SU-DHL-6 (cell line): ENCODE measurements around the gene FUCA1.

Experiments used
- EZH2phosphoT487 ChIP-seq: fragments of 200-600 bp; sonication (generic), shearing (Covaris generic); conservative IDR thresholded peaks from 2 replicates; pipeline ENCODE4 v1.6.1; 2018; ENCODE audit warnings: mild to moderate bottlenecking, antibody characterized with exemption, low read length, moderate library complexity, mixed read lengths
- TF ChIP-seq, protein P1 (sequence below): fragments of 200-600 bp; sonication (generic); IDR thresholded peaks from one replicate; pipeline ENCODE4 v1.5.1; 2017; ENCODE audit warnings: antibody characterized with exemption, mild to moderate bottlenecking, low read length, moderate library complexity; ENCODE audit not compliant: insufficient read depth, poor library complexity, severe bottlenecking

DNA sequence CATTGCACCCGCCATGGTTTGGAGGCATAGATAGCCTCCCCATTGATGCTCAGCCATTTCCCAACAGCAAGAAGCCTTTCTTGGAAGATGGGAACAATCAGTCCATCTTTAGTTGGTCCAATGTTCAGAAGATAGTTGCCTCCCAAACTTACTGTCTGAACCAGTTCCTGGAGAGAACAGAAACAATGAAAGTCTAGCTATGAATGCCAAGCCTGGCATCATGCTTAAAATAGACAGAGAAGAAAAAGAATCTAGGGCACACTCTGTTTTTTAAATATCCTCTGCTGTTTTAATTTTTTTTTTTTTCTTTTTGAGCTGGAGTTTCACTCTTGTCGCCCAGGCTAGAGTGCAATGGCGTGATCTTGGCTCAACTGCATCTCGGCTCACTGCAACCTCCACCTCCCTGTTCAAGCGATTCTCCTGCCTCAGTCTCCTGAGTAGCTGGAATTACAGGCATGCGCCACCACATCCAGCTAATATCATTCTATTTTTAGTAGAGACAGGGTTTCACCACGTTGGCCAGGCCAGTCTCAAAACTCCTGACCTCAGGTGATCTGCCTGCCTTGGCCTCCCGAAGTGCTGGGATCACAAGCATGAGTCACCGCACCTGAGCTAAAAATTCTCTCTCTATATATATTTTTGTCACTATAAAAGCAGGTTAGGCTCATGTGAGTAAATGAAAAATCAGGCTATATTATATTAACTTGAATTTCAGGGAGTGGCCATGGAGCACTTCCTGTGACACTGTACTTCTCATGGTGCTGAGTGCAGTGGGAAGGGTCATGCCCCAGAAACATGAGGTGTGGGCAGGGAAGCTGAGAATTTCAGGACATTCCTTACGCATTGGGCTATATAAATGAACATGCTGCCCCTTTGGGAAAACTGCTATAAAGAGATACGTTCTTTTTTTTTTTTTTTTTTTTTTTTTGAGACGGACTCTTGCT lies 19.1 kb downstream of the FUCA1 start:
- TF ChIP-seq, protein P1, sequence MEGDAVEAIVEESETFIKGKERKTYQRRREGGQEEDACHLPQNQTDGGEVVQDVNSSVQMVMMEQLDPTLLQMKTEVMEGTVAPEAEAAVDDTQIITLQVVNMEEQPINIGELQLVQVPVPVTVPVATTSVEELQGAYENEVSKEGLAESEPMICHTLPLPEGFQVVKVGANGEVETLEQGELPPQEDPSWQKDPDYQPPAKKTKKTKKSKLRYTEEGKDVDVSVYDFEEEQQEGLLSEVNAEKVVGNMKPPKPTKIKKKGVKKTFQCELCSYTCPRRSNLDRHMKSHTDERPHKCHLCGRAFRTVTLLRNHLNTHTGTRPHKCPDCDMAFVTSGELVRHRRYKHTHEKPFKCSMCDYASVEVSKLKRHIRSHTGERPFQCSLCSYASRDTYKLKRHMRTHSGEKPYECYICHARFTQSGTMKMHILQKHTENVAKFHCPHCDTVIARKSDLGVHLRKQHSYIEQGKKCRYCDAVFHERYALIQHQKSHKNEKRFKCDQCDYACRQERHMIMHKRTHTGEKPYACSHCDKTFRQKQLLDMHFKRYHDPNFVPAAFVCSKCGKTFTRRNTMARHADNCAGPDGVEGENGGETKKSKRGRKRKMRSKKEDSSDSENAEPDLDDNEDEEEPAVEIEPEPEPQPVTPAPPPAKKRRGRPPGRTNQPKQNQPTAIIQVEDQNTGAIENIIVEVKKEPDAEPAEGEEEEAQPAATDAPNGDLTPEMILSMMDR: no peak
- TF ChIP-seq EZH2phosphoT487: no peak
